ENCODE measurements around the gene LEF1.

Gene LEF1

GRCh38 chr4:108201774-108202173, 33.0 kb upstream of the LEF1 start:
- no peaks in the 10 kb centered on the region for H3K9me3 ChIP-seq
- no peaks in the 10 kb centered on the region for H3K27me3 ChIP-seq
- no peak for DNase-seq
- intact Hi-C loops (cut with DNase I; ENCODE audit: low total_unique reads), result no loop called here
- no peak for TF ChIP-seq CTCF (IDR thresholded peaks at IDR 0.05)
- H3K36me3 ChIP-seq, result no peaks in the 10 kb centered on the region
- H3K4me3 ChIP-seq, result no peak overlapping the region
- no peak overlapping the region for H3K27ac ChIP-seq
- H3K4me1 ChIP-seq, result no peaks in the 10 kb centered on the region

- no peaks in the 10 kb centered on the region for H3K36me3 ChIP-seq
- no peak for DNase-seq
- intact Hi-C loops (cut with DNase I; ENCODE audit: low total_unique reads), result no loop called here
- no peaks in the 10 kb centered on the region for H3K9me3 ChIP-seq
- H3K27me3 ChIP-seq, result no peaks in the 10 kb centered on the region
- no peak for TF ChIP-seq CTCF (IDR thresholded peaks at IDR 0.05)
- no peak overlapping the region for H3K27ac ChIP-seq
- H3K4me1 ChIP-seq, result no peaks in the 10 kb centered on the region
- no peak overlapping the region for H3K4me3 ChIP-seq
Observed at GRCh38 chr4:108199881-108200280, 31.1 kb upstream of the LEF1 start.

GRCh38 chr4:108193886-108194672, 25.3 kb upstream of the LEF1 start:
- DNase-seq, result no peak
- Histone ChIP-seq H3K27me3 (no peaks in the 10 kb centered on the region), H3K4me3 (no peak overlapping the region), H3K36me3 (no peaks in the 10 kb centered on the region), H3K9me3 (no peaks in the 10 kb centered on the region), H3K27ac (no peak overlapping the region), H3K4me1 (peaks cover 0 to 18% (median 11%) of the 10 kb centered on the region in 4 donors)
- no peak for TF ChIP-seq CTCF (IDR thresholded peaks at IDR 0.05)
- intact Hi-C loops (cut with DNase I; ENCODE audit: low total_unique reads), result no loop called here

- DNase-seq, result no peak
- Histone ChIP-seq H3K4me3 (no peak overlapping the region), H3K9me3 (no peaks in the 10 kb centered on the region), H3K36me3 (no peaks in the 10 kb centered on the region), H3K27me3 (no peaks in the 10 kb centered on the region), H3K4me1 (peaks cover 0 to 18% (median 11%) of the 10 kb centered on the region in 4 donors), H3K27ac (no peak overlapping the region)
- intact Hi-C loops (cut with DNase I; ENCODE audit: low total_unique reads), result no loop called here
- TF ChIP-seq CTCF (IDR thresholded peaks at IDR 0.05), result no peak
Observed at GRCh38 chr4:108192935-108193334, 24.2 kb upstream of the LEF1 start.

GRCh38 chr4:108192056-108192455, 23.3 kb upstream of the LEF1 start:
- intact Hi-C loops (cut with DNase I; ENCODE audit: low total_unique reads), result no loop called here
- Histone ChIP-seq H3K4me1 (peaks cover 0 to 18% (median 11%) of the 10 kb centered on the region in 4 donors), H3K36me3 (no peaks in the 10 kb centered on the region), H3K27ac (no peak overlapping the region), H3K9me3 (no peaks in the 10 kb centered on the region), H3K27me3 (no peaks in the 10 kb centered on the region), H3K4me3 (no peak overlapping the region)
- no peak for DNase-seq
- TF ChIP-seq CTCF (IDR thresholded peaks at IDR 0.05), result no peak
